IMR-90 (cell line): ENCODE results near the gene KIF1C. TPM values are rescaled to one million over a fixed set of nuclear protein-coding genes. Genes with fewer than 3 reads are reported as not detected.

Source experiments
- ATAC-seq: fragments of 200-7000 bp; cut with Tn5 transposase; 2 replicates; pipeline ENCODE4 v1.9.1; 2020; ENCODE audit warnings: low read depth, mild to moderate bottlenecking, moderate library complexity
- BruUV-seq: library from RNA; stranded (reverse); fragments of 400-500 nt; replicated peaks from 2 replicates; lab custom pipeline; 2021; lab: Mats Ljungman, UMichigan
- CTCF ChIA-PET: fragments of 300-600 bp; formaldehyde crosslinking; extraction: SDS; loops from one replicate; lab custom pipeline; 2021; ENCODE audit warnings: antibody characterized with exemption; lab: Yijun Ruan, JAX
- POLR2A ChIA-PET: fragments of 300-600 bp; sonication (Branson Sonifier 250); formaldehyde crosslinking; loops from one replicate; lab custom pipeline; 2022; ENCODE audit warnings: antibody characterized with exemption; ENCODE audit not compliant: unreplicated experiment; lab: Charles Lee
- DNase-seq: peaks from one replicate; pipeline ENCODE4 v3.0.0; 2013
- H2AFZ ChIP-seq: replicated peaks from 2 replicates; pipeline ENCODE3; 2013; ENCODE audit warnings: low read length, mild to moderate bottlenecking; ENCODE audit not compliant: poor library complexity
- H2AK5ac ChIP-seq: 2 replicates; pipeline ENCODE4 v1.6.1; 2013; ENCODE audit warnings: low read depth, low read length, inconsistent platforms
- H2AK9ac ChIP-seq: replicated peaks from 2 replicates; pipeline ENCODE3; 2013; ENCODE audit warnings: mild to moderate bottlenecking, low read depth, low read length, moderate library complexity; ENCODE audit not compliant: poor library complexity
- H2BK120ac ChIP-seq: 2 replicates; pipeline ENCODE4 v1.6.1; 2013; ENCODE audit warnings: low read depth, low read length, inconsistent platforms
- H2BK15ac ChIP-seq: 3 replicates; pipeline ENCODE4 v1.6.1; 2013; ENCODE audit warnings: low read depth, low read length, inconsistent platforms
- H2BK20ac ChIP-seq: 2 replicates; pipeline ENCODE4 v1.6.1; 2013; ENCODE audit warnings: low read depth, mild to moderate bottlenecking, inconsistent platforms, low read length, moderate library complexity
- H2BK5ac ChIP-seq: 2 replicates; pipeline ENCODE4 v1.6.1; 2013; ENCODE audit warnings: mild to moderate bottlenecking, low read depth, low read length, inconsistent platforms; ENCODE audit not compliant: poor library complexity, severe bottlenecking
- H3K14ac ChIP-seq: replicated peaks from 2 replicates; pipeline ENCODE4 v1.6.1; 2013; ENCODE audit warnings: low read depth, low read length, inconsistent platforms
- H3K18ac ChIP-seq: 2 replicates; pipeline ENCODE4 v1.6.1; 2013; ENCODE audit warnings: low read depth, low read length, control low read depth
- H3K23ac ChIP-seq: 2 replicates; pipeline ENCODE4 v1.6.1; 2013; ENCODE audit warnings: low read depth, low read length, inconsistent platforms
- H3K27ac ChIP-seq: 2 replicates; pipeline ENCODE4 v1.5.1; 2013; ENCODE audit warnings: mild to moderate bottlenecking, control low read depth, low read length; ENCODE audit not compliant: insufficient read depth
- H3K27me3 ChIP-seq: 2 replicates; pipeline ENCODE4 v1.6.1; 2013; ENCODE audit warnings: low read length; ENCODE audit not compliant: control insufficient read depth, insufficient read depth
- H3K36me3 ChIP-seq: 2 replicates; pipeline ENCODE4 v1.6.1; 2013; ENCODE audit warnings: low read length, mixed read lengths; ENCODE audit not compliant: control insufficient read depth, insufficient read depth
- H3K4ac ChIP-seq: 2 replicates; pipeline ENCODE4 v1.6.1; 2013; ENCODE audit warnings: low read depth, low read length, inconsistent platforms
- H3K4me1 ChIP-seq: 2 replicates; pipeline ENCODE4 v1.6.1; 2013; ENCODE audit warnings: low read length, mixed read lengths; ENCODE audit not compliant: control insufficient read depth, insufficient read depth
- H3K4me2 ChIP-seq: 2 replicates; pipeline ENCODE4 v1.6.1; 2013; ENCODE audit warnings: low read depth, mild to moderate bottlenecking, control low read depth, low read length, moderate library complexity
- H3K4me3 ChIP-seq: 2 replicates; pipeline ENCODE4 v1.5.1; 2013; ENCODE audit warnings: low read depth, mild to moderate bottlenecking, control low read depth, low read length, moderate library complexity; ENCODE audit not compliant: insufficient read depth
- H3K56ac ChIP-seq: 2 replicates; pipeline ENCODE4 v1.6.1; 2013; ENCODE audit warnings: low read length, inconsistent platforms; ENCODE audit not compliant: insufficient read depth; ENCODE audit errors: extremely low read depth
- H3K79me1 ChIP-seq, 2 experiments: 2 replicates each; pipeline ENCODE4 v1.6.1; 2013; ENCODE audit warnings: low read length in 2 of 2, inconsistent platforms in 1 of 2, low read depth in 1 of 2
- H3K9ac ChIP-seq: 2 replicates; pipeline ENCODE4 v1.6.1; 2013; ENCODE audit warnings: low read depth, low read length, control low read depth
- H3K9me1 ChIP-seq: 2 replicates; pipeline ENCODE4 v1.6.1; 2013; ENCODE audit warnings: low read length, inconsistent platforms; ENCODE audit not compliant: insufficient read depth
- H3K9me3 ChIP-seq: 2 replicates; pipeline ENCODE4 v1.6.1; 2013; ENCODE audit warnings: low read length; ENCODE audit not compliant: control insufficient read depth, insufficient read depth
- H4K20me1 ChIP-seq: 2 replicates; pipeline ENCODE4 v1.6.1; 2013; ENCODE audit warnings: low read length, inconsistent platforms; ENCODE audit not compliant: insufficient read depth
- H4K5ac ChIP-seq: 2 replicates; pipeline ENCODE4 v1.6.1; 2013; ENCODE audit warnings: mild to moderate bottlenecking, low read depth, low read length, control low read depth
- H4K8ac ChIP-seq, 2 experiments: 2 replicates each; pipeline ENCODE4 v1.6.1; 2013; ENCODE audit warnings: low read depth in 2 of 2, low read length in 2 of 2, control low read depth in 1 of 2, inconsistent platforms in 1 of 2
- H4K91ac ChIP-seq: 2 replicates; pipeline ENCODE4 v1.6.1; 2013; ENCODE audit warnings: low read depth, low read length, inconsistent platforms; ENCODE audit not compliant: insufficient read depth
- CEBPB ChIP-seq: IDR thresholded peaks from 2 replicates; pipeline ENCODE4 v1.6.1; 2012; ENCODE audit warnings: low read depth, low read length, improper control_type of control experiment
- POLR2A ChIP-seq: IDR thresholded peaks from 2 replicates; pipeline ENCODE4 v1.6.1; 2012; ENCODE audit warnings: mild to moderate bottlenecking, low read depth, low read length
- RAD21 ChIP-seq: IDR thresholded peaks from 2 replicates; pipeline ENCODE4 v1.6.1; 2012; ENCODE audit warnings: low read length, improper control_type of control experiment
- WGBS, 2 experiments: methylation state at CpG; one replicate each; pipeline versions ENCODE4 v1.1.5 to v1.1.7; 2013; ENCODE audit warnings: missing lambda C conversion rate in 2 of 2; ENCODE audit not compliant: insufficient read length in 1 of 2; ENCODE audit errors: extremely low coverage in 2 of 2; 5-methylcytosine and 5-hydroxymethylcytosine counted together
- dilution Hi-C: fragments of 300-500 bp; cut with HindIII; formaldehyde crosslinking; loops from one replicate; pipeline ENCODE4 v1.14.3; 2018; ENCODE audit warnings: low sequenced_read_pairs; ENCODE audit not compliant: unreplicated experiment
- in situ Hi-C: fragments of 300-500 bp; cut with MboI; formaldehyde crosslinking; loops from 3 replicates; pipeline ENCODE4 v1.14.3; 2019; ENCODE audit warnings: low sequenced_read_pairs, inconsistent platforms, mixed read lengths
- intact Hi-C: fragments of 100-400 bp; cut with micrococcal nuclease; formaldehyde crosslinking; loops from 2 replicates; pipeline ENCODE4 v1.10.0; 2022
- polyA plus RNA-seq, 3 experiments: library from polyadenylated mRNA; depleted of rRNA; stranded (reverse); fragments of >200 nt; gene quantifications; 2 replicates each; pipeline ENCODE4 v1.2.3, GENCODE V29; 2012; ENCODE audit warnings: low replicate concordance in 1 of 3
- total RNA-seq: library from RNA; depleted of rRNA; stranded (reverse); fragments of >200 nt; gene quantifications from 2 replicates; pipeline ENCODE4 v1.2.3, GENCODE V29; 2012

Gene KIF1C
- total and polyA plus RNA-seq, 2 of the 4 experiments (the other 2 are of a cell fraction): 27.4 to 28.7 TPM

DNA sequence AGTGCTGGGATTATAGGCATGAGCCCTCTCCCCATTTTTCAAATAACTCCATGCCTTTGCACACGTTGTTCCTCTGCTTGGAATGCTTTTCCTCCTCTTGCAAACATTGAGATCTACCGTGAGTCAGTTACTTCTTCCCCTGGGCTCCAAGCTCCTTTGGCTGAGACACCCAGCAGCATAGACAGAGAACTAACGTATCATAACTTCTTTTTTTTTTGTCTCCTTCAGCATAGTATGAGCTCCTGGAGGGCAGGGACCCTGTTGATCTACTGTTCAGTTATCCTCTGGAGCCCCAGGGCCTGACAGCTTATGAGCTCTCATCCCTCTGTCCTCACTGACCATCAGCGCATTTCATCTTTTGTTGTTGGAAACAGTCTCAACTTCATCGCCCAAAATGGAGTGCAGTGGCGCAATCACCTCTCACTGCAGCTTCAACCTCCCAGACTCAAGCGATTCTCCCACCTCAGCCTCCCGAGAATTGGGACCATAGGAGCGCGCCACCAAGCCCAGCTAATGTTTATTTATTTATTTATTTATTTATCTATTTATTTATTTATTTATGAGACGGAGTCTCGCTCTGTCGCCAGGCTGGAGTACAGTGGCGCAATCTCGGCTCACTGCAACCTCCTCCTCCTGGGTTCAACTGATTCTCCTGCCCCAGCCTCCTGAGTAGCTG lies 32.3 kb upstream of the KIF1C start:
- POLR2A ChIA-PET: interaction anchor here (1.1 to 3.0 kb wide), 3 partner anchors 8 to 26 kb away, joined by 3 to 19 read pairs (median 14); partner anchors contain the start of genes PFN1, RNF167 and SLC25A11
- in situ Hi-C loops: no loop called here
- H3K36me3 ChIP-seq: peaks cover 15% of the 10 kb centered on the region
- ATAC-seq: no peak
- peaks cover 3% of the 10 kb centered on the region; the same call in 1 of the 2 replicates for H4K20me1 ChIP-seq
- H3K27me3 ChIP-seq: no peaks in the 10 kb centered on the region
- H3K18ac ChIP-seq: no peak overlapping the region
- WGBS, 2 experiments: 100% methylated on average over 2 of the region's 15 CpGs; no CpG with 5 or more reads in 1 of the 2 experiments
- TF ChIP-seq RAD21: no peak
- TF ChIP-seq CEBPB: 0 out of 2 replicates have a peak, but pooled peaks have one; percentile 33
- peak; percentile 32; the same call in 1 of the 2 replicates for TF ChIP-seq POLR2A
- no peak overlapping the region for H2BK20ac ChIP-seq
- no peak overlapping the region for H3K23ac ChIP-seq
- H4K91ac ChIP-seq: no peak overlapping the region
- intact Hi-C loops: loop anchor here (5.0 kb wide), 1 partner anchor 58 kb away; no protein-coding TSS in a partner anchor
- no peak overlapping the region for H2AFZ ChIP-seq
- H3K79me1 ChIP-seq: peaks cover 14 to 57% of the 10 kb centered on the region in 2 experiments
- no TSS peak for BruUV-seq
- H3K9ac ChIP-seq: no peak overlapping the region
- H3K9me3 ChIP-seq: no peaks in the 10 kb centered on the region
- H3K14ac ChIP-seq: no peak overlapping the region
- H4K5ac ChIP-seq: no peak overlapping the region
- H3K4me1 ChIP-seq: peaks cover 14% of the 10 kb centered on the region
- H2BK120ac ChIP-seq: no peak overlapping the region
- no peak overlapping the region; a peak in 1 of 4 replicates for H4K8ac ChIP-seq
- no peak overlapping the region for H3K27ac ChIP-seq
- H2BK15ac ChIP-seq: no peak overlapping the region
- H2AK9ac ChIP-seq: no peak overlapping the region
- dilution Hi-C loops: no loop called here
- peak overlapping the region; percentile 28; the same call in 1 of the 2 replicates for H2AK5ac ChIP-seq
- H2BK5ac ChIP-seq: no peak overlapping the region
- DNase-seq: no peak
- no peak overlapping the region for H3K4me3 ChIP-seq
- no peak overlapping the region for H3K56ac ChIP-seq
- H3K9me1 ChIP-seq: peaks cover 14% of the 10 kb centered on the region
- no peak overlapping the region for H3K4ac ChIP-seq
- CTCF ChIA-PET: no interaction called here
- no peak overlapping the region for H3K4me2 ChIP-seq
